Stimulated activated CD4-positive, alpha-beta T cell treated with anti-CD3 and anti-CD28 coated beads, Interleukin-2, amount 100 ng/mL, for 4 hours (primary cell): Measurements from ENCODE around the gene LSAMP.
"Not testable (repeated sequence)": the region's sequence is repeated elsewhere in the genome, so short reads cannot be mapped to it uniquely, and the experiment has no call there.

Source experiments
- DNase-seq: peaks from one replicate; pipeline ENCODE4 v3.0.0-alpha.2; 2020; ENCODE audit warnings: low read depth

Gene LSAMP

GRCh38 chr3:116103868-116104530 is 341.3 kb downstream of the LSAMP start:
- DNase-seq = no peak

DNA sequence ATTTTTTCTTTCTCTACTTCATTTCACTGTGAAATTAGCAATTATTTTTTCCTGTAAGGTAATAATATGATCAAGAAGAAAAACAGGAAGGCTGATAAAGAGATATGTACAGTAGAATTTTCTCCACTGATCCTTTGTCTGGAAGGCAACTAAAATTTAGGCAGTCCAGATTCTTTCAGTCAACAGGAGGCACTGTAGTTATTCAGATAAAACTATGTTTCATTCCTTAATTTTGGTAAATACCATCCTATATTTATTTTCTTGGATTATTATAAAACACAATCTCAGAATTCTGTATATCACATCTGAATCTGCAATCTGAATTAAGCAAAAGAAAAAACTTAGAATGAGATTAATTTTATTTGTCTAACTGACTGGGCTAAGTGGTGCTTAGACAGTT is 343.2 kb downstream of the LSAMP start:
- DNase-seq = no peak

- DNase-seq = no peak
These were observed 348.1 kb downstream of the LSAMP start for GRCh38 chr3:116097226-116097625.

GRCh38 chr3:116096631-116097030 is 348.7 kb downstream of the LSAMP start:
- no peak for DNase-seq

DNA sequence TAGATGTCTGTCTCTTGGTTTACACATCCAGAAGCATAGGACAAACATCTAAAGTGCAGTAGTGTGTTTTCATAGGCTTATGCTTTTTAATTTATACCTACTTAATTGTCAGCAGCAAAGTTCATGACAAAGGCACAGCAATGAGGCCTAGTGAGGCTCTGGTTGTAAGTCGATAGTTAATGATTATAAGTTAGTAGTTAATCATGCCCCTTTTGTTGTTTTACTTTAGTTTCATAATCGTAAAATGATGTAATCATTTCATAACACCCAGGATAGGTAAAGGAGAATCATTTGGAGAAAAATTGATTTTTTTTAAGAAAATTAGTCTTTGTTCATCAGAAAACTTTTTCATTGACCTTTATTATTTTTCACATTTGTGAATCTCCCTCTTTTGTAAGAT is 351.9 kb downstream of the LSAMP start:
- DNase-seq = no peak

- DNase-seq = no peak
These were observed 357.9 kb downstream of the LSAMP start for GRCh38 chr3:116087426-116087825.

- DNase-seq = no peak
These were observed 360.1 kb downstream of the LSAMP start for GRCh38 chr3:116084999-116085791.

GRCh38 chr3:116083683-116084082 is 361.6 kb downstream of the LSAMP start:
- DNase-seq = no peak

- DNase-seq = no peak
These were observed 366.7 kb downstream of the LSAMP start for GRCh38 chr3:116078561-116078960.

DNA sequence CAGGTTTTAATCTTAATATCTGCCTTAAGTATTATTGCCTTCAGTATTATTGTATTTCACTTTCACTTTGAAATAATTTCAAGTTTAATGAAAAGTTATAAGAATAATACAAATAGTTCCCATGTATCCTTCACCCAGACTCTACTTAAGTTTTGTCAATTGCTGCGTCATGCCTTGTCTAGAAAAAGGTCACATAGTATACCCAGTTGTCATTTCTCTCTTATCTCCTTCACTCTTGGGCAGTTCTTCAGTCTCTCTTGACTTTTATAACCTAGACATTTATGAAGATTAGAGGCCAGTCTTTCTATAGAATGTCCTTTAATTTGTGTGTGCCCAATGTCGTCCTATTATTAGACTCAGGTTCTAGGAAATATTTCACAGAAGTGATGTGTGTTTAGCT is 367.7 kb downstream of the LSAMP start:
- DNase-seq = no peak

DNA sequence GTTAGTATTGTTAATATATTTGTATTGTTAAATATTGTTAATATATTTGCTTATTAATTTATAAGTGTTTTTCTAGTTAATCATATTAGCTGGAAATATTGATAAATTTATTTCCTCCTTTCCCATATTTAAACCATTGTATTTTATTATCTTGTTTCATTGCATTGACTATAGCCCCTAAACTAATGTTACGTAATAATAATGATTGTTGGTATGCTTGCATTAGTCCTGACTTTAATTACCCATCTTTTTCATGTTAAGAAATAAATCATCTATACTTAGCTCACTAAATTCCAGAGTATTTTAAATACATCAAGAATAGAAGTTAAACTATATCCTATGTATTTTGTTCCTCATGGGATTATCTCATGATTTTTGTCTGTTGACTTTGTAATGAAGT is 368.2 kb downstream of the LSAMP start:
- no peak for DNase-seq

DNA sequence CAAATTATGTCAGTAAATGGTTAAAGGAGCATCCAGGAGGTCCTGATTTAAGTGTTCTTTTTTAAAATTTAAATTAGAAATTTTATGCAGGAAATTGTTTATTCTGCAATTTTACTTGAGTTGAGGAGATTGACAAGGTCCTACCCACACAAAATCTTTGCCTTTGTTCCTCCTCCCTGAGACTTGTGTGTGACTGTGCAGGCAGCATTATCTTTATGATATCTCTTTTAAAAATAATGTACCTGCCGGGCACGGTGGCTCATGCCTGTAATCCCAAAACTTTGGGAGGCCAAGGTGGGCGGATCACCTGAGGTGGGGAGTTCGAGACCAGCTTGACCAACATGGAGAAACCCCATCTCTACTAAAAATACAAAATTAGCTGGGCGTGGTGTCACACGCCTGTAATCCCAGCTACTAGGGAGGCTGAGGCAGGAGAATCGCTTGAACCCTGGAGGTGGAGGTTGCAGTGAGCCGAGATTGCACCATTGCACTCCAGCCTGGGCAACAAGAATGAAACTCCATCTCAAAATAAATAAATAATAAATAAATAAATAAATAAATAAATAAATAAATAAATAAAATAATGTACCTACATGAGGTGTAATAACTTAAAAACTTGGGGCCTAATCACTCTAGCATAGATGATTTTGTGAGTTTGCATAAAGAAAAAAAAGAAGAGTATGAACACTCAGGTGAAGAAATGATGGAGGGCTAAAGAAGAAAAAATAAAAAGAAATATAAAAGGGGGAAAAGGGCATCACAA is 374.6 kb downstream of the LSAMP start:
- not testable (repeated sequence) for DNase-seq

DNA sequence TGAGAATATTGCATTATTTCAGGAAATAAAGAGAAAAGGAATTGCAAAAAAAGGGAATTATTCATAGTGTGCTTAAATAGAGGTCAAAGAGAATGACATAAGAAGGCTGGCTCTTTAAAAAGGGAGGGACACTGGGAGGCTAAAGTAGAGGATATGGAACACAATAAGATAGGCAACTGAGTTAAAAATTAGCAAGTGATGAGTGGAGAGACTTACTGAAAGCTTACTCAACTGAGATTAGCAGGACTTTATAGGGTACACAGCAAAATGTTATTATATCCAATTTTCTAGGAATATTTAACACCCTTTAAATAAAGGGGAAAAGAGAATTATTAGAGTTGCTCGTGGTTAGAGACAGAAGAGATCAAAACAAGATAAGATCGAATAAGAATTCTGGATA is 375.2 kb downstream of the LSAMP start:
- no peak for DNase-seq

- DNase-seq = no peak
These were observed 376.3 kb downstream of the LSAMP start for GRCh38 chr3:116069024-116069423.

DNA sequence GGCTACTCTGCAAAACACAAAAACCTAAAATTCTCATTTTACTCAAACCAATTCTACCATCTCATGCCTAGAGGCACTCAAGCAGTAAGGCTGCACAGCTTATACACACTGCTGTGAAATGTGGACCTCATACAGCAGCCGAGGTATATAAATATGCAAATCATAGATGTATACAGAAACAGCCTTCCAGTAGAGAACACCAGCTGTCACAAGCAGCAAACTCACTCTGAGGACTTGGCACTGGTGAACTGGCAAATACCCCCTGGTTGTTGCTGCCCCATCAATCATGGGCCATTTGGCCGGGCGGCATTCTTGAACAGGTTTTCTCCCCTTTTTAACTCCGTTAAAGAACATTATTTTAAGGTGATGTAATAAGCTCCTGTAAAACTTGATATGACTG is 378.0 kb downstream of the LSAMP start:
- DNase-seq = no peak

DNA sequence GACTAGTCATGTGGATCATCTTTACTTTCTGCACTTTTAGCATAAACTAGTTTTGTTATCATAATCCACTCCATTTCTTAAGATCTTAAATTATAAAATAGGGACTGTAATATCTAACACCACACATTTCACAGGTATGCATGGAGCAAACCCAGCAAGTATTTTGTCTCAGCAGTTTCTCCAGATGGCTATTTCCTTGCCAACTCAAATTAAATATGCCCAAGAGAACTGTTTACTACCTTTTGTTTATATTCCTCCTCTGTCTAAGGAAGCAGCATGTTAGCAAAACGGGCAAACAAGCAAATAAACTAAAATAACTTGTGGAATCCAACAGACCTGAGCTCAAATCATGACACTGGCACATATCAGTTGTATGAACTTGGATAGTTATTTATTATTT is 379.8 kb downstream of the LSAMP start:
- no peak for DNase-seq

DNA sequence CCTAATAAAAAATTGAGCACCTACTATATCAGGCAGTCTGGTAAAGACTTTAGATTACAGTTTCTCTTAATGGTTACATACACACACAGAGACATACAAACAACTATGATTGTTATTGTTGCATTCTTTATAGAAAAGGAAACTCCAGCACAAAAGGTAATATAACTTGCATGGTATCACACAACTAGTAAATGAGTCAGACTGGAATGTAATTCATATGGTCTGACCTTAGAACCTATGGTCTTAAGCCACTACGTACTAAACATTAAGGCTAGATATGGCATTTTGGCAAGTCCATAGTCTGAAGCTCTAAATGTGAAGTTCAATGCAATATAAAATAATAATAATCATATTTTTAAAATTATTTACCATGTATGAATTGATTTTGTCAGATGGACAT is 380.6 kb downstream of the LSAMP start:
- no peak for DNase-seq

DNA sequence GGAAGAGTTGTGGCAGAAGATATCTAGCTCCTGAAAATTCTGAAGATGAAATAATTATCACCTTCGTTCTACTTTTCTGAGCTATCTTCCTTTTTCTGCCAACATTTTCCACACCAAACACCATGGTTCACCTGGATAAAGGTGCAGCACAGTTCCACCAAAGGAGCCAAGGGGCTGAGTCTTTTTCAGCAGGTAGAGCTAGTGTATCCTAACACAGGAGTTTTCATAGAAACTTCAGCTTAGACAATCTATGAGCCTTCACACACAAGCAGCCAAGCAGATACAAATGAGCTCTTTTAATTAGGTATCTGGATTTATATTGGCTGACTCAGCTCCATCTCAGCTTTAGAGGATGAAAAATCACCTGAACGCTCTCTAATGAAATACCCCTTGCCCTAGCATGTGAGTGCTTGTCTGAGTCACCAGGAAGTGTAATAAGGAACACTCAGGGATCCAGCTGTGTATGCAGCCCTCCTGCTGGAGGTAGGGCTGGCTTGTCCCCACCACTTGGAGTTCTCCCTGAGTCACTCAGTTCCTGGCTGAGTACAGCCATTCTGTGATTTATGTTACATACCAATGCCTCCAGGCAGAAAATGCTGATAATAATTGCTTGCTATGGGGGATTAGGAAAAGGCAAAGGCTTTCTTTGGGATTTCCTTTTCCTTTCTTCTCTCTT is 385.7 kb downstream of the LSAMP start:
- no peak for DNase-seq

- no peak for DNase-seq
These were observed 386.4 kb downstream of the LSAMP start for GRCh38 chr3:116058844-116059243.

DNA sequence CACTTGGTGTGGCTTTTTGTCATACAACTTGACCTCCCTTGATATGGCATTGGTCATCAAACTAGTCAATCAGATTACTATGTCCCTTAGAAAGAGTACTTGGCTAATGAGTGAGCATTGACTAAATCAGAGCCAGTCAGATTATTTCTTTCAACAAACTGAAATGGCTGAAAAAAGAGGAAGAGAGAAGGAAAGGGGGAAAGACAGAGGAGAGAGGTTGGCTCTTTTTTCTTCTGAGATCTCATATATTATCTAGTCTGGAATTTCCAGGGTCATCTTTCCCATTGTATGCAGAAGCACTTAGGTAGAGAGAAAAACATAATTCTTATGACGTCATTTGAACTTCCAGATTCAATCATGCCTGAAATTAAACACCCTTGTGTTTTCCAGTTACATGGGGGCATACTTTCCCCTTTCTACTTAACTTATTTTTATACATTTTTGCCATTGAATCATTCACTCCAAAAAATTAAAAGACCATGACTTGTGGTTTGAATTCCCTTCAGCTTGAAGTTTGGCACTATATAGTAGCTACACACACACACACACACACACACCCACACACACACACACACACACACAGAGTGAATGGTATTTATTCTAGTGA is 387.8 kb downstream of the LSAMP start:
- no peak for DNase-seq

DNA sequence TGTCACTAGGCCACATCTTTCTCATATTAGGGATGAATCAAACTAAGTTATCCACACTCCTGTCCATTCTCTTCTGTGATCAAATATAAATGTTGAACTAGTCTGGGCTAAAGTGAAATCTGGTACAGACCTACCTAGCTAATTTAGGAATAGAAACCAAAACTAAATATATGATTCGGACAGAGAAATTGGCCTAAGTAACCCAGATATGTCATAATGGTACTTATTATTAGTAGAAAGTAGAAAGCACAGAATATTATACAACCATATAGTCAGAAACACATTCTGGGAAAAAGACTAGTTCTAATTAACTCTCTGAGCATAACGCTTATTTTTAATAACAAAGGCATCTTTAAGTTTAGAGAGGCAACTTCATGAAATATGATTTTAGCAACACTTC is 389.0 kb downstream of the LSAMP start:
- no peak for DNase-seq

DNA sequence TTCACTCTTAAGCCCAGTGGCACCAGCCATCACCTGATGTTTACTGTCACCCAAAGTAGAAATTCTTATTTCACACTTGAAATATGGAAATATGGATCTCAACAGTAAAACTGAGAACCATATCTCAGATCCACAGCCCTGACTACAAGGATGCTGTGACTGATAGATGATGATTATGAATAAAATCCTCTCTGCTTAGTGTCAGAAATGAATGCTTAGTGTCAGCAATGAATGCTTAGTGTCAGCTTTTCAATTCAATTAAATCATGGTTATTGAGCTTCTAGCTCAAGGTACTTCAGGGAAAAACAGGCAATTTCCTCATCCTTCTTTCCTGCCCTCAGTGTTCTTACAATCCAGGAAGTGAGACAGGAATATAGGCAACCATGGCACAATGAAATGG is 392.3 kb downstream of the LSAMP start:
- DNase-seq = no peak
